Measurements from ENCODE around the gene COLEC12. TPM values are rescaled to one million over a fixed set of nuclear protein-coding genes. Genes with fewer than 3 reads are reported as not detected.

The COLEC12 gene
- total RNA-seq, 3 donors from 2014 or later (not counting 1 experiment from before 2014, with no cell fraction given) = not detected

GRCh38 chr18:486929-487740, 13.4 kb downstream of the COLEC12 start:
- WGBS (ENCODE audit: insufficient coverage) = 92% methylated on average over 2 of the region's 3 CpGs
- intact Hi-C loops (cut with micrococcal nuclease) = no loop called here
- no peak for ATAC-seq

GRCh38 chr18:484749-485464, 15.6 kb downstream of the COLEC12 start:
- ATAC-seq = no peak
- intact Hi-C loops (cut with micrococcal nuclease) = no loop called here

More at GRCh38 chr18:486929-487740, 13.4 kb downstream of the COLEC12 start:
- no peaks in the 10 kb centered on the region for H3K36me3 ChIP-seq (ENCODE audit: control insufficient read depth, insufficient read depth, low read length)
- no peaks in the 10 kb centered on the region for H3K27me3 ChIP-seq (ENCODE audit: control insufficient read depth, insufficient read depth, low read length)
- Mint-ChIP-seq H3K27ac (no peak overlapping the region), H3K4me3 (no peak overlapping the region), H3K9me3 (peaks cover 0 to 7% of the 10 kb centered on the region in 2 donors), H3K4me1 (no peaks in the 10 kb centered on the region), H3K27me3 (ENCODE audit: low read depth in 2 of 2) (peaks cover 12 to 28% of the 10 kb centered on the region in 2 donors), H3K36me3 (no peaks in the 10 kb centered on the region)
- H3K4me1 ChIP-seq (ENCODE audit: control insufficient read depth, insufficient read depth, low read length) = no peaks in the 10 kb centered on the region
- TF ChIP-seq CTCF (IDR thresholded peaks at IDR 0.05) = no peak
- H3K27ac ChIP-seq (ENCODE audit: low read length) = no peak overlapping the region
- no peaks in the 10 kb centered on the region for H3K9me3 ChIP-seq (ENCODE audit: control insufficient read depth, insufficient read depth, low read length)
- H3K4me3 ChIP-seq (ENCODE audit: low read length) = no peak overlapping the region
- no peak for DNase-seq

GRCh38 chr18:478681-479080, 21.8 kb downstream of the COLEC12 start:
- WGBS (ENCODE audit: insufficient coverage) = 96% methylated on average over 1 of the region's 5 CpGs
- ATAC-seq (no peak), DNase-seq (no peak)
- H3K36me3 Mint-ChIP-seq = no peaks in the 10 kb centered on the region
- intact Hi-C loops (cut with micrococcal nuclease) = no loop called here
- no peaks in the 10 kb centered on the region for H3K9me3 Mint-ChIP-seq
- H3K9me3 ChIP-seq (ENCODE audit: control insufficient read depth, insufficient read depth, low read length) = no peaks in the 10 kb centered on the region
- H3K4me3 ChIP-seq (ENCODE audit: low read length) = no peak overlapping the region
- TF ChIP-seq CTCF (IDR thresholded peaks at IDR 0.05) = no peak
- peaks cover 5 to 10% of the 10 kb centered on the region in 2 donors for H3K27me3 Mint-ChIP-seq (ENCODE audit: low read depth in 2 of 2)
- no peaks in the 10 kb centered on the region for H3K27me3 ChIP-seq (ENCODE audit: control insufficient read depth, insufficient read depth, low read length)
- no peak overlapping the region for H3K4me3 Mint-ChIP-seq
- no peaks in the 10 kb centered on the region for H3K4me1 Mint-ChIP-seq
- no peak overlapping the region for H3K27ac Mint-ChIP-seq
- no peak overlapping the region for H3K27ac ChIP-seq (ENCODE audit: low read length)
- H3K4me1 ChIP-seq (ENCODE audit: control insufficient read depth, insufficient read depth, low read length) = no peaks in the 10 kb centered on the region
- H3K36me3 ChIP-seq (ENCODE audit: control insufficient read depth, insufficient read depth, low read length) = no peaks in the 10 kb centered on the region

More at GRCh38 chr18:484749-485464, 15.6 kb downstream of the COLEC12 start:
- Mint-ChIP-seq H3K27ac (no peak overlapping the region), H3K27me3 (ENCODE audit: low read depth in 2 of 2) (peaks cover 16 to 35% of the 10 kb centered on the region in 2 donors), H3K4me3 (no peak overlapping the region), H3K9me3 (peaks cover 0 to 7% of the 10 kb centered on the region in 2 donors), H3K4me1 (no peaks in the 10 kb centered on the region), H3K36me3 (no peaks in the 10 kb centered on the region)
- TF ChIP-seq CTCF (IDR thresholded peaks at IDR 0.05) = no peak
- whole genome bisulfite sequencing (ENCODE audit: insufficient coverage) = 44% methylated on average over 3 of the region's 4 CpGs
- no peak overlapping the region for H3K4me3 ChIP-seq (ENCODE audit: low read length)
- no peaks in the 10 kb centered on the region for H3K4me1 ChIP-seq (ENCODE audit: control insufficient read depth, insufficient read depth, low read length)
- no peak for DNase-seq
- no peak overlapping the region for H3K27ac ChIP-seq (ENCODE audit: low read length)
- no peaks in the 10 kb centered on the region for H3K36me3 ChIP-seq (ENCODE audit: control insufficient read depth, insufficient read depth, low read length)
- H3K27me3 ChIP-seq (ENCODE audit: control insufficient read depth, insufficient read depth, low read length) = no peaks in the 10 kb centered on the region
- no peaks in the 10 kb centered on the region for H3K9me3 ChIP-seq (ENCODE audit: control insufficient read depth, insufficient read depth, low read length)
